KG1 (cell line): ENCODE data around the gene PYCR2.

ENCODE experiments used
- DNase-seq: peaks from one replicate; lab custom pipeline; 2025; lab: John Stamatoyannopoulos, UW

Gene PYCR2

GRCh38 chr1:225876900-225877510, 47.0 kb downstream of the PYCR2 start:
- DNase-seq = no peak

- DNase-seq = no peak
These were observed 48.8 kb downstream of the PYCR2 start for GRCh38 chr1:225875044-225875815.

GRCh38 chr1:225874431-225874830, 49.6 kb downstream of the PYCR2 start:
- DNase-seq = no peak

GRCh38 chr1:225873281-225873850, 50.7 kb downstream of the PYCR2 start:
- DNase-seq = no peak

- DNase-seq = no peak
These were observed 52.0 kb downstream of the PYCR2 start for GRCh38 chr1:225872075-225872430.

- DNase-seq = no peak
These were observed 52.5 kb downstream of the PYCR2 start for GRCh38 chr1:225871359-225872074.

- DNase-seq = no peak
These were observed 53.1 kb downstream of the PYCR2 start for GRCh38 chr1:225870911-225871310.
